Activated naive CD4-positive, alpha-beta T cell treated with Interleukin-2 at 50 U/mL for 16 hours (primary cell): ENCODE results near the gene IKZF1.
A peak's percentile ranks its signal among the peaks of the same experiment; 100 is the strongest.

Source experiments
- DNase-seq: peaks from one replicate; pipeline ENCODE4 v3.0.0-alpha.2; 2020

IKZF1 gene

DNA sequence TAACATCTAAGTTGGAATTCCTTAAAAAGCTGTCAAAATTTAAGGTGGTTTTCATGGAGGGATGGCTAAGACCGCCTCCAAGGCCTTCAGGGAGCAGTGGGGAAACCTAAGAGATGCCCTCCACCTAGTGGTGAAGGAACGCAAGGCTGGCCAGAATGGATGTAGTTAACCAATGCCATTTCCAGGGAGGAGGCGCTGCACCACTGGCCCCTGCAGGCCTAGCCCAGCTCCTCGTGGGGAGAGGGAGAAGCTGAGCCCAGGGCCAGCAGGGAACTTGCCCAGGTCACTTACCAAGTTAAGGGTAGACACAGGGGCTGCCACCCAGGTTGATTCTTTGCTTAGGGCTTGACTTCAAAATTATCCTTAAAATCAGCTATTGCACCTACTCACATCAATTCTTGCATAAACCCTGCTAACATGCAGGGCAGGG lies 113.6 kb downstream of the IKZF1 start:
- DNase-seq = peak; percentile 74

DNA sequence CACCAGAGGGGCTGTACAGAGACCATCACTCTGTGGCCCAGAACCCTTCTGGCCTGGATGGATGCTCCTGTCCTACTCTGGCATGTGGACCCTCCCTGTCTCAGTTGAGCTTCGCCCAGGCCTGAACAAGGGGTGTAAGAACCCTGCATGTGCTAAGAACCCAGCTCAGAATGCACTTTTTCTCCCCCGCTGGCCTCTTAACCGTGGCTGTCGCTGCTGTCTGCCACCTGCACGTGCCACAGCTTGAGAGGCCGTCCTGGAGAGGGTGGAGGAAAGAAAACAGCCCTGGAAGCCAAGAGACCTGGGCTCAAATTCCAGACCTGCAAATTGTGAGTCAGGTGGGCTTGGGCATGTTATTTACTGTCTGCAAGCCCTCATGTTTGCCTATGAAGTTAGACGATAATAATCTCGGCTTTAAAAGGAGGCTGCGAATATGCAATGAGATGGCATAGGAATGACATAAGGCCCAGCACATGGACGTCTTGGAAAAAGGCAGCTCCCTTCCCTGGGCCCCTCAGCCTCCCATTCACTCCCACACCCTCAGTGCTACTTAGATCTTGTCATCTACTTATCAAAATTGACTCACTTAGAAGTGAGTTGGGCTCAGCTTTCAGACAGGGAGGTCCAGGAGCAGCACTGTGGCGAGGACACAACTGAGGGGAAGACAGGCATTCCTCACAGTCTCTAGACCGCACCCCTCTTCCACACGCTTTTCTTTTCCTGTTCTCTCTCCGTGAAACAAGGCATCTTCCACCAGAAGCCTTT lies 114.2 kb downstream of the IKZF1 start:
- DNase-seq = no peak

DNA sequence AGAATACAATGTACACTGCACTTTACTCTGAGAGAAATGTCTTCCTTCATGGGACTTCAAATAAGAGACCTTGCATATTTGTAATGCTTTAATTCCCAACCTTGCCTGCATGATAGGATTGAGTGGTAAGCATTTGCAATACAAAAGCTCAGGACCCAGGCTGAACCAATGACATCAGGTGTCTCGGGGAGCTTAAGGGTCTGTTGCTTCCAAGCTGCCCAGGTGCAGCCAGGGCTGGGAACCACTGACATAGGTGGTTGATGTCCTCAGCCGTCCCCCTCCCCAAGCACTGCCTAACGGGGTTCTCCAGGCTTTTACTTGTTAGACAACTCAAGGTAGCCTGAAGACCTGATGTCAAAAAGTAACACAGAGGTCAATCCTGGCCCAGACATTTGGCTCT lies 116.5 kb downstream of the IKZF1 start:
- DNase-seq = no peak

DNA sequence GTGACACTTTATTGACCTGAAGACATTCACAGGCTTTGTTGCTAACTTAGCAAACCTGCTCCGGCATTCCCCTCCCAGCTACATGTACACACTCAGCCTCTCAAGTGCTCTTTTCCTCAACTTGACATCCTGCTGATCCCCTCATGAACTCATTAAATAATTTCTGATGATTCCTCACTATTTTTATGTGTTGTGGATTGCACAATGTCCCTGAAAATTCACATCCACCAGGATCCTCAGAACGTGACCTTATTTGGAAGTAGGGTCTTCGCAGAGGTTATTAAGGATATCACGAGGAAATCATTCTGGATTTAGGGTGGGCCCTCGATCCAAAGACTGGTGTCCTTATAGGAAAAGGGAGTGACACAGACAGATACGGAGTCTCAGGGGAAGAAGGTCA lies 118.3 kb downstream of the IKZF1 start:
- no peak for DNase-seq

DNA sequence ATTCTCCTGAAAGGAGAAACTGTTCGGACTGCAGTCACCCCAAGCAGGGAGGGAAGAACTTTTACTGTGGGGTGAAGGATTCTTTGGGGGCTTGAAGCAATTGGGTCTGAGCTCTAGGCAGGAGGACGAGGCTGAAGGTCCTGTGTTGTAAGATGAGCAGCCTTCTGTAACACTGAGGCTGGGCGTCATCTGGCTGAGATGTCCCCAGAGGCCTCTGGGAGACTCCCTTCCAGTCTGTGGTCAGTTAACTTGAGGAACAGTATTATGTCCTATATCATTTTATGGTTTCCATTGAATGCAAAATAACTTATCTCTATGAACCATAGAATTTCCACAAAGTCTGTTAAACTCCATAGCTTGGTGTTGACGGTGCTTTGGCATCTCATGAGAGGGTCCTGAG lies 119.3 kb downstream of the IKZF1 start:
- DNase-seq = no peak

DNA sequence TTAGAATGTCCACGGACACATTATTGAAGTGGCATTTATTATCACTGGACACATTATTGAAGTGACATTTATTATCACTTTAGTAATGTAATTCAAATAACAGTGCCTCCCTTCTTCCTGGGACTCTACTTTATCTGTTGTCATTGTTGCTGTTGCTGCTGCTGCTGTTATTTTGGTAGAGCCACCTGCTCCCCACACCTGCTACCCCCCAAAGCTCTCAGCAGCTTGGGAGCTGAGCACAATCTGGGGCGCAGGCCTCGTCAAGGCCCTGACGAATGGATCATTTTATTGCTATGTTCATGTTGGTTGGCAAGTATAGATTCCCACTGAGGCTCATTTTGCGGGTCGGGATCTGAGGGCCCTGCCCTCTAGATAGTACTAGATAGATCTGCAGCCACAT lies 120.8 kb downstream of the IKZF1 start:
- no peak for DNase-seq

DNA sequence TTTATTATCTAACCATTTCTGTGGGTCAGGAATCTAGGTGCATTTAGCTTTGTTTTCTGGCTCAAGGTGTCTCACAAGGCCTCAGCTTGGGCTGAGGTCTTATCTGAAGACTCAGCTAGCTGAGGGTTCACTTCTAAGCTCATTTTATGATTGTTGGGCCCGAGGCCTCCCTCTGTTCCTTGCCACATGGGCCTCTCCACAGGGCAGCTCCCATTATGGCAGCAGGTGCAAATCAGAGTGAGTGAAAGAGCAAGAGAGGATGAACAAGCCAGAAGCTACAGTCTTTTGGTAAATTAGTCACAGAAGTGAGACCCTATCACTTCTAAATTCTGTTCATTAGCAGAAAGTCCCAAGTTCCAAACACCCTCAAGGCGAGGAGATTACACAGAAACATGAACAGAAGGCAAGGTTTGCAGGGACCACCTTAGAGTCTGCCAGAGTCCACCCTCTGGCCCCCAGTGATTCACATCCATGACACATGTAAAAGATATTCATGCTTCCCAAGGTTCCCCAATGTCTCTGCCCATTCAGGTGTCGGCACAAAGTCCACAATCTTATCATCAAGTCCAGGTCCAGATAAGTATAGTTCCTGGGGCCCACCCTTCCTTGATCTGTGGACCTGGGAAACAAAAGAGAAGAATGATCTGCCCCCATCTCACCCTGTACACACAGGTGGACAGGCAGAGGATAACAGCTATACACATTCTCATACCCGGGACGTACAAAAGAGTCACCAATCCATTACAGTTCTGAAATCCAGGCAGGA lies 121.9 kb downstream of the IKZF1 start:
- DNase-seq = no peak

DNA sequence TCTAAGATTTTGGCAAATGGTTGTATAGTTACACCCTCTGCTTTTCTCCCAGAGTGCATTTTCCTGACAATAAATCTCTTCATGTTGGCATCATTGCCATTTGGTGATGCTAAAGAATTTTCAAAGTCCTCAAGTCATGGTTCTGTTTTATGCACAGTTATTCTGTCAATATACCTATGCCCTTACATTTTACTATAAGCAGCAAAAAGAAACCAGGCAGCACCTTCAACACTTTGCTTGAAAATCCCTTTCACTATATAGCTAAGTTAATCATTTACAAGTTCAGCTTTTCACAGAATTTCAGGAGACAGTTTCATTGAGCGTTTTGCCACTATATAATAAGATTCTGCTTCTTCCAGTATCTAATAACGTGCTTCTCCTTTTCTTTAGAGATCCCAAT lies 123.0 kb downstream of the IKZF1 start:
- no peak for DNase-seq

DNA sequence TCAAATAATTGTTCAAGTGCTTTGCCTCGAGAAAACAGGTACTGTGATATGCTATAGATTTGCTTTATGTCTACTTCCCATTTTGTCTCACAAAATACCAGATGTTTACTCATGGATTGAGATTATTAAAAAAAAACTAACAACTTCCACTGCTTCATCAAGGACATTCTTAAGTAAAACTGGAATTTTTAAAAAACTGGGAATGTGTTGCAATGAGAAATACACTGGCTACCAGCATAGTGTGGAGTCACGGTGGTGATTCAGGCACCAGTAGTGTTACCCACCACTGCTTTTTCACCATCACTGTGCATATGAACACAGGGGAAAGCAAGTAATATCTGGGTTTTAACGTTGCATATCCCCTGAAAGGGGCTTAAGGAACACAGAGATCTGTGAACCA lies 124.4 kb downstream of the IKZF1 start:
- DNase-seq = no peak

DNA sequence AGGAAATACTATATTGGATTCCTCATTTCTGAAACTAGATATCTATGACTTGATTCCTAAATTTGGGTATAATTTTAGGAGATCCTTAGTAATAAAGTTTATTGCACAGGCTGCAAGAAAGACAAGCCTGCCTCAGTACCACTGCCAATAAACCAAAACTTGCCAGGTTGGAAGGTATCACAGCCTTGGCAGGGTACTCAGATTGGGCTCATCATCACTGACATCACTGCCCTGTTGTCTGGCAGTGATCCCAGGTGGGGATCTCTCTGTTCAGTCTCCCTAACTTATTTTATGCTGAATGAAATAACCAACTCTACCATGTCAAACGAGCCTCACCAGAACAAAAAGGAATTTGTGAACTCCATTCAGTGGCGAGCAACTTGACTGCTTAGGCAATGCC lies 126.8 kb downstream of the IKZF1 start:
- no peak for DNase-seq

DNA sequence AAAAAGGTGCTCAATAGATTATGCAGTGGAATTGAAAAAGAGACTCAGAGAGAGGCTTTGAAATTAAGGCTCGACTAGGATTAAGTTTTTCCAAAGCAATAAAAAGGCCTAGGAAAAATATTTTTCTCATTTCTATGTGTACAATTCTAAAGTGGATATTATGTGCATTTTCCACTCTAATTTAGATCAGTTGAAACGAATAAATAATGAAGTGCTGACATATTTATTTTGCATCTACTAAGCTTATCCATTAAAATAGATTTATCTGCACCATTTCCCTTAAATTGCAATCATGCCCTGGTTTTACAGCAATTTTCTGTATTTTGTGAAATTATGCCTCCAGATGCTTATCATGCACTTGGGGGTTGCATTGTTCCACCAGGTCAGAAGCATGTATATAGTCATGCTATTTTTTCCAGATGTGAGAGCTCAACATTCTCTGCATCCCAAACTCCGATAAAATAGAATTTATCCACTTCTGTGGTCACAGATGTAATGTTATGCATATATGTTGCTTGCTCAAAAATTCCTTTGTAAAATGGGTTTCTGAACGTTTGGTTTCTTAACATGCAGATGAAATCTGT lies 127.3 kb downstream of the IKZF1 start:
- DNase-seq = no peak

DNA sequence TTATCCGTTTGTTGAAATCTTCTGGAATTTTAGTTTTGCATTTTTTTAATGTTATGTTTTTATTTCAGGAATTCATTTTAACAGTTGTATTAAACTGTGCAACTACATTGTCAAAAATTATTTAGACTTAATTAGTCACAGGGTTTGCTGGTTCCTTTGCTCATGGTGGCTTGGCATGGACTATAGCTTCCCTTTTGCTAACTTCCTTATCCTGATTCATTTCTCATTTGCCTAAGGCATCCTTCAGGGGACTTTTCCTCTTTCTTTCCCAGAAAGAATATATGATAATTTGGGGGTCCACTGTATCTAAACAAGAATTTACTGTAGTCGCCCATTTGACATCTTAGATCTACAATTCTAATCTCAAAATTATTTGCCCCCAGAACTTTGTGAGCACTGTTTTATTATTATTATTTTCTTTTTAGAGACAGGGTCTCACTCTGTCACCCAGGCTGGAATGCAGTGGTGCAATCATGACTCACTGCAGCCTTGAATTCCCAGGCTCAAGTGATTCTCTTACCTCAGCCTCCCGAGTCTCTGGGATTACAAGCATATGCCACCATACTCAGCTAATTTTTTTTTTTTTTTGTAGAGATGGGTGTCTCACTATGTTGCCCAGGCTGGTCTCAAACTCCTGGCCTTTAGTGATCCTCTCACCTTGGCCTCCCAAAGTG lies 131.8 kb downstream of the IKZF1 start:
- no peak for DNase-seq

DNA sequence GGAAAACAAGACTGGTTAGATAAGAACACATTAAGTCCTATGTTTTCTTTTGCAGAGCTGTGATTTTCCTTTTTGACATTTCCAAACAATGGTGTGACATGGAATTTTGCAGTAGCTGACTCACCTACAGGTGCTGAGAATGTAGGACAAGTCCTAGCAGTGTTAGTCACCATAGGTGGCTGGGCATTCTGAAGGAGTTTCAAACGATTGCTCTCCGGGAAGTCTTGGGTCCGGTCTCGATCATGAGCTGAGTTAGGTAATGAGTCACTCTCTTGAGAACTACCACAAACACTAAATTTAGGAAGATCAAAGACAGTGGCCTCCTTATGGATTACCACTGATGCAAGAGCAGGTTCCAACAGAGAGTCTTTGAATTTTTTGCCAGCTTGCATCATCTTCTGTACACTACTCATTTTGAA lies 142.0 kb downstream of the IKZF1 start:
- DNase-seq = no peak

DNA sequence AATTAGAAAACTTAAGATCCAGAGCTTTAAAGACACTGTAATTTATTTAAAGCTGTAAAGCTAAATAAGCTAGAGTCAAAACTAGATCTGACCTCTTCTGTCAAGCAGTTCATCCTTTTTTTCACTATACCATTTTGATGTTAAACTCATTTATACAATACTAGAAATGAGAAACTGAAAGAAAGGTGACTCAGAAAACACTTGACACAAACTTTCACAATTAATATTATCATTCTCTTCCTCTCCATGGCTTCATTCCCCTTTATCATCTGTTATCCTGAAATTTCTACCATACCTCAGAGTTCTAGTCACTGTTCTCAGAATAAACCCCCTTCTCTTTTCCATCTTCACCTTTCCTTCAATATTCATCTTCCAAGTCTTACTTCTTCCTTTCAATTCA lies 144.3 kb downstream of the IKZF1 start:
- no peak for DNase-seq

DNA sequence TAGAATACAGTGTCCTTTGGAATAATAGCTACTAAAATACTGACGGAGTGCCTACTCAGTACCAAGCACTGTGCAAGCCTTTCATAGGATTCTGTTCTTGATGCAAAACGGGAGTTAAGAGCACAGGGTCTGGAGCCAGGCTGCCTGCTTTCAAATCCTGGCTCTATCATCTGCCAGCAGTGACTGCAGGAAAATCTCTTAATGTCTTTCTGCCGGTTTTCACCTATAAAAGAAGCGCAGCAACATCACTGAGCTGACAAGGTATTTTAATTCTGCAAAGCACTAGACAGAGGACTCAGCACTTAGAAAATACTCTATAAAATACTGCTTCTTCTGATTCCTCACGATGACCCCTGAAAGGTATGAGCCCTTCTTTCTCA lies 145.0 kb downstream of the IKZF1 start:
- no peak for DNase-seq

DNA sequence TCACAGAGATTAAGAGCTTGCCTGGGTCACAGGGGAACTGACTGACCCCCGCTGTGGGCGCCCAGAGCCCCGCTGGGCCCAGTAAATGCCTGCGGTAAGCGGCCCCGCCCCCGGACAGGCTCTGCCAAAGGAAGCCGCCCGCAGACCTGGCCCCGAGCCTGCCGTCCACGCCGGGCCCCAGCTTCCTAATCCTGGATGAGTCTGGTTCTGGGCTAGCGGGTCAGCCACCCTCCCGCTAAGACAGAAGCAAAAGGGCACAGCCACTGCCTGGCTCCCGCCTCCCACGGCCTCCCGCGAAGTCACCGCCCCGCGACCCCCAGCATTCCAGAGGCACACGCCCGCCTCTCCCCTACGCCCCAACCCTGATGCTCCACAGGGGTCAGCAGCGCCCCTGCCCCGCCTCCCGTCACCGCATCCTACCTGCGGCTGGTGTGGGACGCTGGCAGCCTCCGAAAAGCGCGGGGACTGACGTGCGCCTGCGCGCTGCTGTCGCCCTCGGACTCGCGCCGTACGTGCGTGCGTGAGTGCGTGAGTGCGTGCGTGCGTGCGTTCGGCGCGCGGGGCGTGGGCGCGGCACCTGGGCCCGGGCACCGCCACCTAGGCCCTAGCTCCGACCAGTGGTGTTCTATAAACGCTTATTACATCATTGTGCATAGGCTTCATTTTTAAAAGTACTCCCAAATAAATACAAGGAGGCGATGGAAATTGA lies 145.5 kb downstream of the IKZF1 start, which contains the start of gene FIGNL1:
Gene FIGNL1 (minus strand): TSS at position 470 of the 709 bp plus-strand sequence. CDS start 3,063 bp downstream, outside the sequence.
- DNase-seq = peak; percentile 86

DNA sequence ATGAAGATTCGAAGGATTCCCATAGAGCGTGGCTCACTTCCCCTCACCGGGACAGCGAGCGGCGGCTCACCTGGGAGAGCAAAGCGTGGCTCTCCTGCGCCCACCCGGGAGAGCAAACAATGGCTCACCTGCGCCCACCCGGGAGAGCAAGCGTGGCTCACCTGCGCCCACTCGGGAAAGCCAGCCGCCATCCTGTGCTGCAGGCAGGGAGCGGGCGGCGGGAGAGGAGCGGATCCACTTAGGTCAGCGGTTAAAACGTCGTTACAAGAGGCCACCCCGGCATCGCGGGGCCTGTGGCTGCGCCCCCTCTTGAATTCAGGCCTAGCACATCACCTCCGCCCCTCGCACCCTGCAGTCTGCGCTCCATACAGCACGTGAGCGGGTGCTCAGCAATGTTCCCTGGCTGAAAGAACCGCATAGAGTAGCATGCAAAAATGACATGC lies 146.1 kb downstream of the IKZF1 start:
- peak; percentile 23 for DNase-seq
